WTC11 (cell line): Measurements from ENCODE around the gene ZNF652.

Experiments used
- CTCF ChIP-seq: fragments of 200-600 bp; IDR thresholded peaks from 2 replicates; pipeline ENCODE4 v1.8.0; 2022; ENCODE audit warnings: antibody characterized with exemption
- ETV6 ChIP-seq: sonication (generic); formaldehyde crosslinking; IDR thresholded peaks from 2 replicates; pipeline ENCODE4 v1.8.1; 2022; ENCODE audit warnings: mild to moderate bottlenecking, missing genetic modification reagents
- FOXJ3 ChIP-seq: sonication (generic); formaldehyde crosslinking; IDR thresholded peaks from 2 replicates; pipeline ENCODE4 v1.9.0; 2021; ENCODE audit warnings: missing genetic modification reagents, mild to moderate bottlenecking, borderline replicate concordance
- GRHL2 ChIP-seq: fragments of 250-450 bp; sonication (Bioruptor Pico); IDR thresholded peaks from 2 replicates; pipeline ENCODE4 v1.8.0; 2022; ENCODE audit warnings: mild to moderate bottlenecking, moderate library complexity; ENCODE audit not compliant: insufficient replicate concordance, severe bottlenecking
- NFYB ChIP-seq: sonication (generic); formaldehyde crosslinking; conservative IDR thresholded peaks from 2 replicates; pipeline ENCODE4 v1.8.0; 2022; ENCODE audit warnings: low read depth, missing genetic modification reagents
- OVOL2 ChIP-seq: fragments of 250-450 bp; sonication (Bioruptor Pico); IDR thresholded peaks from 2 replicates; pipeline ENCODE4 v1.9.0; 2021; ENCODE audit warnings: mild to moderate bottlenecking, borderline replicate concordance
- SP1 ChIP-seq: sonication (generic); formaldehyde crosslinking; conservative IDR thresholded peaks from 2 replicates; pipeline ENCODE4 v1.8.1; 2022; ENCODE audit warnings: missing genetic modification reagents
- USF2 ChIP-seq: sonication (generic); formaldehyde crosslinking; IDR thresholded peaks from 2 replicates; pipeline ENCODE4 v1.8.1; 2023; ENCODE audit warnings: mild to moderate bottlenecking, missing genetic modification reagents, moderate library complexity
- ZNF317 ChIP-seq: sonication (generic); formaldehyde crosslinking; IDR thresholded peaks from 2 replicates; pipeline ENCODE4 v1.8.1; 2023; ENCODE audit warnings: low read depth, mild to moderate bottlenecking, moderate library complexity, missing genetic modification reagents, borderline replicate concordance
- TF ChIP-seq, protein P1 (sequence below): sonication (generic); formaldehyde crosslinking; IDR thresholded peaks from 2 replicates; pipeline ENCODE4 v1.8.0; 2023; ENCODE audit warnings: mild to moderate bottlenecking, missing genetic modification reagents
- TF ChIP-seq, protein P2 (sequence below): sonication (generic); formaldehyde crosslinking; IDR thresholded peaks from 2 replicates; pipeline ENCODE4 v1.8.0; 2022; ENCODE audit warnings: mild to moderate bottlenecking, missing genetic modification reagents
- TF ChIP-seq, protein P3 (sequence below): sonication (generic); formaldehyde crosslinking; IDR thresholded peaks from 2 replicates; pipeline ENCODE4 v1.8.0; 2022; ENCODE audit warnings: mild to moderate bottlenecking, missing genetic modification reagents
- TF ChIP-seq, protein P4 (sequence below): sonication (generic); formaldehyde crosslinking; IDR thresholded peaks from 2 replicates; pipeline ENCODE4 v1.8.1; 2022; ENCODE audit warnings: missing genetic modification reagents, borderline replicate concordance

GRCh38 chr17:49342575-49342936 lies 19.5 kb downstream of the ZNF652 start:
- no peak for TF ChIP-seq SP1
- TF ChIP-seq CTCF = no peak
- TF ChIP-seq OVOL2 = no peak
- TF ChIP-seq, protein P1, sequence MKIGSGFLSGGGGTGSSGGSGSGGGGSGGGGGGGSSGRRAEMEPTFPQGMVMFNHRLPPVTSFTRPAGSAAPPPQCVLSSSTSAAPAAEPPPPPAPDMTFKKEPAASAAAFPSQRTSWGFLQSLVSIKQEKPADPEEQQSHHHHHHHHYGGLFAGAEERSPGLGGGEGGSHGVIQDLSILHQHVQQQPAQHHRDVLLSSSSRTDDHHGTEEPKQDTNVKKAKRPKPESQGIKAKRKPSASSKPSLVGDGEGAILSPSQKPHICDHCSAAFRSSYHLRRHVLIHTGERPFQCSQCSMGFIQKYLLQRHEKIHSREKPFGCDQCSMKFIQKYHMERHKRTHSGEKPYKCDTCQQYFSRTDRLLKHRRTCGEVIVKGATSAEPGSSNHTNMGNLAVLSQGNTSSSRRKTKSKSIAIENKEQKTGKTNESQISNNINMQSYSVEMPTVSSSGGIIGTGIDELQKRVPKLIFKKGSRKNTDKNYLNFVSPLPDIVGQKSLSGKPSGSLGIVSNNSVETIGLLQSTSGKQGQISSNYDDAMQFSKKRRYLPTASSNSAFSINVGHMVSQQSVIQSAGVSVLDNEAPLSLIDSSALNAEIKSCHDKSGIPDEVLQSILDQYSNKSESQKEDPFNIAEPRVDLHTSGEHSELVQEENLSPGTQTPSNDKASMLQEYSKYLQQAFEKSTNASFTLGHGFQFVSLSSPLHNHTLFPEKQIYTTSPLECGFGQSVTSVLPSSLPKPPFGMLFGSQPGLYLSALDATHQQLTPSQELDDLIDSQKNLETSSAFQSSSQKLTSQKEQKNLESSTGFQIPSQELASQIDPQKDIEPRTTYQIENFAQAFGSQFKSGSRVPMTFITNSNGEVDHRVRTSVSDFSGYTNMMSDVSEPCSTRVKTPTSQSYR = no peak
- TF ChIP-seq, protein P2, sequence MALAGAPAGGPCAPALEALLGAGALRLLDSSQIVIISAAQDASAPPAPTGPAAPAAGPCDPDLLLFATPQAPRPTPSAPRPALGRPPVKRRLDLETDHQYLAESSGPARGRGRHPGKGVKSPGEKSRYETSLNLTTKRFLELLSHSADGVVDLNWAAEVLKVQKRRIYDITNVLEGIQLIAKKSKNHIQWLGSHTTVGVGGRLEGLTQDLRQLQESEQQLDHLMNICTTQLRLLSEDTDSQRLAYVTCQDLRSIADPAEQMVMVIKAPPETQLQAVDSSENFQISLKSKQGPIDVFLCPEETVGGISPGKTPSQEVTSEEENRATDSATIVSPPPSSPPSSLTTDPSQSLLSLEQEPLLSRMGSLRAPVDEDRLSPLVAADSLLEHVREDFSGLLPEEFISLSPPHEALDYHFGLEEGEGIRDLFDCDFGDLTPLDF (CRISPR knock-in tag) = no peak
- TF ChIP-seq NFYB = no peak
- TF ChIP-seq ETV6 = no peak
- TF ChIP-seq USF2 (CRISPR knock-in tag) = no peak
- TF ChIP-seq FOXJ3 (CRISPR knock-in tag) = no peak
- no peak for TF ChIP-seq GRHL2 (CRISPR knock-in tag)
- TF ChIP-seq, protein P3, sequence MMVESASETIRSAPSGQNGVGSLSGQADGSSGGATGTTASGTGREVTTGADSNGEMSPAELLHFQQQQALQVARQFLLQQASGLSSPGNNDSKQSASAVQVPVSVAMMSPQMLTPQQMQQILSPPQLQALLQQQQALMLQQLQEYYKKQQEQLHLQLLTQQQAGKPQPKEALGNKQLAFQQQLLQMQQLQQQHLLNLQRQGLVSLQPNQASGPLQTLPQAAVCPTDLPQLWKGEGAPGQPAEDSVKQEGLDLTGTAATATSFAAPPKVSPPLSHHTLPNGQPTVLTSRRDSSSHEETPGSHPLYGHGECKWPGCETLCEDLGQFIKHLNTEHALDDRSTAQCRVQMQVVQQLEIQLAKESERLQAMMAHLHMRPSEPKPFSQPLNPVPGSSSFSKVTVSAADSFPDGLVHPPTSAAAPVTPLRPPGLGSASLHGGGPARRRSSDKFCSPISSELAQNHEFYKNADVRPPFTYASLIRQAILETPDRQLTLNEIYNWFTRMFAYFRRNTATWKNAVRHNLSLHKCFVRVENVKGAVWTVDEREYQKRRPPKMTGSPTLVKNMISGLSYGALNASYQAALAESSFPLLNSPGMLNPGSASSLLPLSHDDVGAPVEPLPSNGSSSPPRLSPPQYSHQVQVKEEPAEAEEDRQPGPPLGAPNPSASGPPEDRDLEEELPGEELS (CRISPR knock-in tag) = no peak
- TF ChIP-seq, protein P4, sequence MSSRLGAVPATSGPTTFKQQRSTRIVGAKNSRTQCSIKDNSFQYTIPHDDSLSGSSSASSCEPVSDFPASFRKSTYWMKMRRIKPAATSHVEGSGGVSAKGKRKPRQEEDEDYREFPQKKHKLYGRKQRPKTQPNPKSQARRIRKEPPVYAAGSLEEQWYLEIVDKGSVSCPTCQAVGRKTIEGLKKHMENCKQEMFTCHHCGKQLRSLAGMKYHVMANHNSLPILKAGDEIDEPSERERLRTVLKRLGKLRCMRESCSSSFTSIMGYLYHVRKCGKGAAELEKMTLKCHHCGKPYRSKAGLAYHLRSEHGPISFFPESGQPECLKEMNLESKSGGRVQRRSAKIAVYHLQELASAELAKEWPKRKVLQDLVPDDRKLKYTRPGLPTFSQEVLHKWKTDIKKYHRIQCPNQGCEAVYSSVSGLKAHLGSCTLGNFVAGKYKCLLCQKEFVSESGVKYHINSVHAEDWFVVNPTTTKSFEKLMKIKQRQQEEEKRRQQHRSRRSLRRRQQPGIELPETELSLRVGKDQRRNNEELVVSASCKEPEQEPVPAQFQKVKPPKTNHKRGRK (CRISPR knock-in tag) = no peak
- TF ChIP-seq ZNF317 = no peak
